Transverse colon (tissue), 4 donors: ENCODE data around the gene FAM163A. TPM values are rescaled to one million over a fixed set of nuclear protein-coding genes. Genes with fewer than 3 reads are reported as not detected.

Experiments used
- DNase-seq: peaks from one replicate; pipeline ENCODE4 v3.0.0-alpha.2; 2019
- H3K27ac ChIP-seq, 4 donors: fragments of 200-600 bp; sonication (generic); 2 replicates each; pipeline ENCODE4 v1.5.1; 2016 to 2018; ENCODE audit warnings: inconsistent platforms in 4 of 4
- H3K27me3 ChIP-seq: fragments of 200-600 bp; sonication (generic); 2 replicates; pipeline ENCODE4 v1.5.1; 2017; ENCODE audit warnings: inconsistent platforms
- H3K36me3 ChIP-seq, 4 donors: fragments of 200-600 bp; sonication (generic); 2 replicates each; pipeline ENCODE4 v1.5.1; 2017 to 2019; ENCODE audit warnings: inconsistent platforms in 4 of 4
- H3K4me1 ChIP-seq, 4 donors: fragments of 200-600 bp; sonication (generic); 2 replicates each; pipeline ENCODE4 v1.5.1; 2017 to 2020; ENCODE audit warnings: inconsistent platforms in 4 of 4
- H3K4me3 ChIP-seq, 4 donors: fragments of 200-600 bp; sonication (generic); 1 replicate in 1 of 4; 2 replicates in 3 of 4; pipeline versions ENCODE4 v1.5.1 to v1.6.1; 2017 to 2019; ENCODE audit warnings: inconsistent platforms in 4 of 4
- H3K9me3 ChIP-seq, 2 donors: fragments of 200-600 bp; sonication (generic); 2 replicates each; pipeline ENCODE4 v1.5.1; 2017 to 2019; ENCODE audit warnings: inconsistent platforms in 2 of 2
- EP300 ChIP-seq: sonication (generic); formaldehyde crosslinking; IDR thresholded peaks from one replicate; pipeline ENCODE4 v1.6.1; 2017; ENCODE audit warnings: antibody characterized with exemption, low read depth
- POLR2A ChIP-seq: fragments of 450-650 bp; IDR thresholded peaks from one replicate; pipeline ENCODE4 v1.6.1; 2016; ENCODE audit warnings: antibody characterized with exemption, mild to moderate bottlenecking, moderate library complexity
- POLR2AphosphoS5 ChIP-seq, 3 donors: sonication (generic); formaldehyde crosslinking; IDR thresholded peaks; one replicate each; pipeline ENCODE4 v1.6.1; 2016; ENCODE audit warnings: antibody characterized with exemption in 3 of 3
- WGBS, 2 donors: methylation state at CpG; one replicate each; pipeline ENCODE4 v1.1.5; 2018; ENCODE audit warnings: low coverage in 1 of 2; 5-methylcytosine and 5-hydroxymethylcytosine counted together
- in situ Hi-C, 4 donors: fragments of 200-750 bp; cut with MboI; loops; one replicate each; pipeline versions ENCODE4 v1.15.0 to v1.15.1; 2017; ENCODE audit warnings: low sequenced_read_pairs in 3 of 4, low pct_ligation_motif_present in 1 of 4, low pct_unique_long_range_greater_than_20kb in 1 of 4
- intact Hi-C: fragments of 100-400 bp; cut with DNase I; formaldehyde crosslinking; loops from one replicate; pipeline ENCODE4 v1.15.1; 2023; ENCODE audit warnings: low total_unique reads
- total RNA-seq, 4 donors: library from RNA; depleted of rRNA; stranded (reverse); fragments of >200 nt; gene quantifications; one replicate each; pipeline ENCODE4 v1.1.0, GENCODE V29; 2016
- TF ChIP-seq, protein P1 (sequence below), 5 experiments: fragments of 200-600 bp in 3 of 5; fragments of 450-650 bp in 2 of 5; sonication (generic) in 3 of 5; IDR thresholded peaks; 1 replicate in 2 of 5; 2 replicates in 3 of 5; pipeline ENCODE4 v1.5.1; 2016 to 2017; ENCODE audit warnings: antibody characterized with exemption in 5 of 5, inconsistent platforms in 3 of 5, mild to moderate bottlenecking in 2 of 5, moderate library complexity in 1 of 5

Gene FAM163A
- total RNA-seq, 4 donors from 2014 or later, result 0.14 to 0.60 (median 0.48) TPM; not detected in 1

DNA sequence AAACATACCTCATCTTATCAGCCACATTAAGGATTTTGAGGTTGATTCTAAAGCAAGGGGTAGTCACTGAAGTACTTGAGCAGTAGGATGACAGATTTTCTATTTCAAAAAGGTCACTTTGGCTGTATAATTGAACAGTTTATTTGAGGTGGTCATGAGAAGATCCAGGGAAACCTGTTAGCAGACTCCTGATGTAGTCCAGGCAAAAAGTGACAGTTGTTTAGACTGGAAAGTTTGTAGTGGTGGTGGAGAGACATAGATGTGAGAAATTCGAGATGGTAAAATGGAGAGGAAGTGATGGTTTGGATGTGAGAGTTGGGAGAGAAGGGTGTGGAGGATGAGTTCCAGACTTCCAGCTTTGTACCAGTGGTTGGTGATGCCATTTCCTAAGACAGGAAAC is 7.5 kb downstream of the FAM163A start:
- intact Hi-C loops, result no loop called here
- H3K9me3 ChIP-seq, result no peaks in the 10 kb centered on the region
- TF ChIP-seq EP300, result no peak
- TF ChIP-seq POLR2AphosphoS5 (IDR thresholded peaks at IDR 0.05), result peak in 1 of 3 donors; percentile 48
- TF ChIP-seq, protein P1, sequence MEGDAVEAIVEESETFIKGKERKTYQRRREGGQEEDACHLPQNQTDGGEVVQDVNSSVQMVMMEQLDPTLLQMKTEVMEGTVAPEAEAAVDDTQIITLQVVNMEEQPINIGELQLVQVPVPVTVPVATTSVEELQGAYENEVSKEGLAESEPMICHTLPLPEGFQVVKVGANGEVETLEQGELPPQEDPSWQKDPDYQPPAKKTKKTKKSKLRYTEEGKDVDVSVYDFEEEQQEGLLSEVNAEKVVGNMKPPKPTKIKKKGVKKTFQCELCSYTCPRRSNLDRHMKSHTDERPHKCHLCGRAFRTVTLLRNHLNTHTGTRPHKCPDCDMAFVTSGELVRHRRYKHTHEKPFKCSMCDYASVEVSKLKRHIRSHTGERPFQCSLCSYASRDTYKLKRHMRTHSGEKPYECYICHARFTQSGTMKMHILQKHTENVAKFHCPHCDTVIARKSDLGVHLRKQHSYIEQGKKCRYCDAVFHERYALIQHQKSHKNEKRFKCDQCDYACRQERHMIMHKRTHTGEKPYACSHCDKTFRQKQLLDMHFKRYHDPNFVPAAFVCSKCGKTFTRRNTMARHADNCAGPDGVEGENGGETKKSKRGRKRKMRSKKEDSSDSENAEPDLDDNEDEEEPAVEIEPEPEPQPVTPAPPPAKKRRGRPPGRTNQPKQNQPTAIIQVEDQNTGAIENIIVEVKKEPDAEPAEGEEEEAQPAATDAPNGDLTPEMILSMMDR (IDR thresholded peaks at IDR 0.05), result no peak
- TF ChIP-seq POLR2A, result no peak
- H3K27ac ChIP-seq, result no peak overlapping the region
- no peak overlapping the region for H3K4me3 ChIP-seq
- H3K27me3 ChIP-seq, result peaks cover 18% of the 10 kb centered on the region
- H3K4me1 ChIP-seq, result no peaks in the 10 kb centered on the region
- no peak for DNase-seq
- H3K36me3 ChIP-seq, result no peaks in the 10 kb centered on the region
- 44% methylated on average over 1 of the region's 1 CpG; no CpG with 5 or more reads in 1 of the 2 donors for WGBS, 2 donors
- in situ Hi-C loops, result no loop called here

DNA sequence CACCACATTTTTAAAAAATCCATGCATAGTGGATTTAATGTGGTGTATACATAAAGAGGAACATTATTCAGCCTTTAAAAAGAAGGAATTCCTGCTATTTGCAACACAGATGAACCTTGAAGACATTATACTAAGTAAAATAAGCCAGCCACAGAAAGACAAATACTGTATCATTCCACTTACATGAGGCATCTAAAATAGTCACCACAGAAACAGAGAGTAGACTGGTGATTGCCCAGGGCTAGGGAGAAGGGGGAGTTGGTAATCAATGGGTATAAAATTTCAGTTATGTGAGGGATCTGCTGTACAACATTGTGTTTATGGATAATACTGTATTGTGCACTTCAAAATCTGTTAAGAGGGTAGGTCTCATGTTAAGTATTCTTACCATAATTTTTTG is 10.0 kb downstream of the FAM163A start:
- Histone ChIP-seq H3K4me3 (no peak overlapping the region), H3K27me3 (no peaks in the 10 kb centered on the region), H3K4me1 (no peaks in the 10 kb centered on the region), H3K9me3 (no peaks in the 10 kb centered on the region), H3K27ac (peak overlapping the region in 1 of 4 donors; percentile 58), H3K36me3 (no peaks in the 10 kb centered on the region)
- intact Hi-C loops, result no loop called here
- TF ChIP-seq POLR2A, result no peak
- TF ChIP-seq, protein P1 (IDR thresholded peaks at IDR 0.05), result no peak
- no peak for TF ChIP-seq POLR2AphosphoS5 (IDR thresholded peaks at IDR 0.05)
- no peak for TF ChIP-seq EP300
- in situ Hi-C loops, result no loop called here
- no peak for DNase-seq

DNA sequence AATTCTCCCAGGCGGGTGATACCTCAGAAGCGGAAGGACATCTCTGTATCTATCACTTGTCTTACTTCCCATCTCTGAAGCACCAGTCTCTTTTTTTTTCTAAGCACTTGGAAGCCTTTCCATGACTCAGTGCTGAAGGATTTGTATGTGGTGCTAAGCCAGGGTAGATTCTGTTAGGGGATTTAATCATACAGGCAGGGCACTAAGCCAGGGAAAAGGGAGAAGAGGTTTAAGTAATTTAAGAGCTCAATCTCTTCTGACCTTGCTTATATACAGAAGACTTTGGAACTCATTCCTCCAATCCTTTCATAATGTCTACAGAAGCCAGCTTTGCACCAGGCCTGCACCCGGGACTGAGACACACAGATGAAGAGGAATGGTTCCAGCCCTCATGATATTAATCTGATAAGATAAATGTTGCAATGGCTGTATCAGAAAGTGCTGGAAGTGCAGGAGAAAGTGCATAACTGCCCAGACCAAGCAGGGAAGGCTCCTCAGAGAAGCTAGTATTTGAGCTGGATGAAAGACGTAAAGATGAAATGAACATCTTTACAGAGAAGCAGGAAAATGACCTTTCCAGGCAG is 11.0 kb downstream of the FAM163A start:
- TF ChIP-seq POLR2AphosphoS5 (IDR thresholded peaks at IDR 0.05) (no peak), POLR2A (no peak), EP300 (no peak)
- TF ChIP-seq, protein P1 (IDR thresholded peaks at IDR 0.05), result no peak
- intact Hi-C loops, result no loop called here
- Histone ChIP-seq H3K36me3 (no peaks in the 10 kb centered on the region), H3K9me3 (no peaks in the 10 kb centered on the region), H3K4me3 (no peak overlapping the region), H3K4me1 (no peaks in the 10 kb centered on the region), H3K27ac (peak overlapping the region in 3 of 4 donors; percentile 39 to 58 (median 55)), H3K27me3 (no peaks in the 10 kb centered on the region)
- DNase-seq, result no peak
- in situ Hi-C loops, result no loop called here
- 66 to 77% methylated on average over 2 to 4 of the region's 4 CpGs for WGBS, 2 donors

DNA sequence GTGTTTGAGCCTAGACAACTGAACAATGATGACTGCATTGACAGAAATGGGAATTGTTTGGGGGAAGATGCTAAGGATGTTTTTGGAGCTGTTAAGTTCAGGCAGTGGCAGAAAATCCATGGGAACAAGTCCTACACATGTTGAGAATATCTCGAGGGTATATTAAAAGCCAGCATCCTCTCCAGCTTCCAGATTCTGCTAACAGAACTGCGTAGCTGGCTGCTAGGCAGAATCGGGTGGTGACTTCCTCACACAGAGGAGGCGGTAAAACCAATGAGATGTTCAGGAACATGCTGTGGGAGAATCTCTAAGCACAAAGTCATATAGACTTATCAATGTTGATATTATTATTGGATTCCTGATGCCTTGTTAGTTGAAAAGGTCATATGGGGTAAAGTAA is 14.8 kb downstream of the FAM163A start:
- intact Hi-C loops, result no loop called here
- Histone ChIP-seq H3K27ac (no peak overlapping the region), H3K27me3 (no peaks in the 10 kb centered on the region), H3K36me3 (no peaks in the 10 kb centered on the region), H3K4me3 (no peak overlapping the region), H3K4me1 (no peaks in the 10 kb centered on the region), H3K9me3 (no peaks in the 10 kb centered on the region)
- in situ Hi-C loops, result no loop called here
- DNase-seq, result no peak
- 74 to 89% methylated on average over 4 of the region's 4 CpGs for WGBS, 2 donors
- no peak for TF ChIP-seq EP300
- TF ChIP-seq, protein P1 (IDR thresholded peaks at IDR 0.05), result no peak
- no peak for TF ChIP-seq POLR2AphosphoS5 (IDR thresholded peaks at IDR 0.05)
- TF ChIP-seq POLR2A, result no peak
